Inferior parietal cortex (tissue), 1 donor: ENCODE data around the gene SLC7A1.

Experiments used
- DNase-seq: peaks from one replicate; pipeline ENCODE4 v3.0.0-alpha.2; 2016; ENCODE audit errors: extremely low spot score

Gene SLC7A1

GRCh38 chr13:29511106-29511796 is 84.2 kb downstream of the SLC7A1 start:
- DNase-seq, result no peak

- DNase-seq, result no peak
These were observed 84.8 kb downstream of the SLC7A1 start for GRCh38 chr13:29510651-29511084.

GRCh38 chr13:29509999-29510589 is 85.4 kb downstream of the SLC7A1 start:
- DNase-seq, result no peak

- no peak for DNase-seq
These were observed 86.6 kb downstream of the SLC7A1 start for GRCh38 chr13:29508876-29509252.

- DNase-seq, result peak; percentile 94
These were observed 87.2 kb downstream of the SLC7A1 start for GRCh38 chr13:29508130-29508875.

- peak; percentile 20 for DNase-seq
These were observed 88.1 kb downstream of the SLC7A1 start for GRCh38 chr13:29507356-29507755.

GRCh38 chr13:29505950-29506349 is 89.5 kb downstream of the SLC7A1 start:
- no peak for DNase-seq

- DNase-seq, result no peak
These were observed 90.0 kb downstream of the SLC7A1 start for GRCh38 chr13:29505511-29505910.

- no peak for DNase-seq
These were observed 90.8 kb downstream of the SLC7A1 start for GRCh38 chr13:29504691-29505090.

- DNase-seq, result no peak
These were observed 92.2 kb downstream of the SLC7A1 start for GRCh38 chr13:29503041-29503837.

- DNase-seq, result no peak
These were observed 93.0 kb downstream of the SLC7A1 start for GRCh38 chr13:29502391-29503008.

- DNase-seq, result no peak
These were observed 93.8 kb downstream of the SLC7A1 start for GRCh38 chr13:29501674-29502073.

- no peak for DNase-seq
These were observed 95.1 kb downstream of the SLC7A1 start for GRCh38 chr13:29500386-29500785.

GRCh38 chr13:29499506-29500165 is 95.9 kb downstream of the SLC7A1 start:
- DNase-seq, result no peak

GRCh38 chr13:29498426-29499040 is 97.0 kb downstream of the SLC7A1 start:
- no peak for DNase-seq

- no peak for DNase-seq
These were observed 98.3 kb downstream of the SLC7A1 start for GRCh38 chr13:29497137-29497654.

- DNase-seq, result no peak
These were observed 99.2 kb downstream of the SLC7A1 start for GRCh38 chr13:29496241-29496712.

GRCh38 chr13:29494520-29494919 is 101.0 kb downstream of the SLC7A1 start:
- no peak for DNase-seq

GRCh38 chr13:29493796-29494195 is 101.7 kb downstream of the SLC7A1 start:
- DNase-seq, result no peak

- DNase-seq, result no peak
These were observed 104.2 kb downstream of the SLC7A1 start for GRCh38 chr13:29491248-29491647.
